Vagina (tissue), 2 donors: Measurements from ENCODE around the gene ZBTB25. TPM values are rescaled to one million over a fixed set of nuclear protein-coding genes. Genes with fewer than 3 reads are reported as not detected.

ENCODE experiments used
- DNase-seq, 2 donors: peaks; one replicate each; pipeline ENCODE4 v3.0.0-alpha.2; 2017; ENCODE audit errors: extremely low spot score in 2 of 2
- H3K27ac ChIP-seq: fragments of 200-600 bp; sonication (generic); one replicate; pipeline ENCODE4 v1.5.1; 2019
- H3K27me3 ChIP-seq: fragments of 200-600 bp; sonication (generic); one replicate; pipeline ENCODE4 v1.5.1; 2019
- H3K36me3 ChIP-seq, 2 donors: fragments of 200-600 bp; sonication (generic); one replicate each; pipeline ENCODE4 v1.5.1; 2017 to 2019
- H3K4me1 ChIP-seq: fragments of 200-600 bp; sonication (generic); one replicate; pipeline ENCODE4 v1.5.1; 2019
- H3K4me3 ChIP-seq, 2 donors: fragments of 200-600 bp; sonication (generic); 1 replicate in 1 of 2; 2 replicates in 1 of 2; pipeline ENCODE4 v1.5.1; 2016 to 2019
- H3K9me3 ChIP-seq: fragments of 200-600 bp; sonication (generic); one replicate; pipeline ENCODE4 v1.5.1; 2019
- CTCF ChIP-seq, 3 experiments: fragments of 450-650 bp in 2 of 3; fragments of 200-600 bp in 1 of 3; sonication (generic) in 1 of 3; IDR thresholded peaks; one replicate each; pipeline ENCODE4 v1.5.1; 2017 to 2019; ENCODE audit warnings: antibody characterized with exemption in 3 of 3, mild to moderate bottlenecking in 2 of 3, moderate library complexity in 2 of 3
- POLR2A ChIP-seq, 2 donors: fragments of 450-650 bp; IDR thresholded peaks; one replicate each; pipeline ENCODE4 v1.6.1; 2017; ENCODE audit warnings: antibody characterized with exemption in 2 of 2, mild to moderate bottlenecking in 2 of 2, moderate library complexity in 2 of 2
- POLR2AphosphoS5 ChIP-seq, 2 donors: sonication (generic); formaldehyde crosslinking; IDR thresholded peaks; one replicate each; pipeline ENCODE4 v1.9.0; 2017; ENCODE audit warnings: antibody characterized with exemption in 2 of 2, mild to moderate bottlenecking in 2 of 2, low read depth in 1 of 2; ENCODE audit not compliant: insufficient read depth in 1 of 2
- intact Hi-C: fragments of 100-400 bp; cut with DNase I; formaldehyde crosslinking; loops from one replicate; pipeline ENCODE4 v1.15.1; 2023
- total RNA-seq: library from RNA; depleted of rRNA; stranded (reverse); fragments of >200 nt; gene quantifications from one replicate; pipeline ENCODE4 v1.2.3, GENCODE V29; 2016

Gene ZBTB25
- total RNA-seq, 1 donor from 2014 or later, result 11.3 TPM

- Histone ChIP-seq H3K4me3 (no peak overlapping the region), H3K27me3 (no peaks in the 10 kb centered on the region), H3K9me3 (no peaks in the 10 kb centered on the region), H3K36me3 (no peaks in the 10 kb centered on the region), H3K4me1 (peaks cover 14% of the 10 kb centered on the region), H3K27ac (no peak overlapping the region)
- DNase-seq, result no peak
- TF ChIP-seq POLR2A (IDR thresholded peaks at IDR 0.05), result no peak
- no peak for TF ChIP-seq CTCF (IDR thresholded peaks at IDR 0.05)
- no peak for TF ChIP-seq POLR2AphosphoS5 (IDR thresholded peaks at IDR 0.05; ENCODE audit: insufficient read depth in 1 of 2, low read depth in 1 of 2)
- intact Hi-C loops, result no loop called here
Measured at GRCh38 chr14:64463873-64464272, 39.8 kb downstream of the ZBTB25 start.

DNA sequence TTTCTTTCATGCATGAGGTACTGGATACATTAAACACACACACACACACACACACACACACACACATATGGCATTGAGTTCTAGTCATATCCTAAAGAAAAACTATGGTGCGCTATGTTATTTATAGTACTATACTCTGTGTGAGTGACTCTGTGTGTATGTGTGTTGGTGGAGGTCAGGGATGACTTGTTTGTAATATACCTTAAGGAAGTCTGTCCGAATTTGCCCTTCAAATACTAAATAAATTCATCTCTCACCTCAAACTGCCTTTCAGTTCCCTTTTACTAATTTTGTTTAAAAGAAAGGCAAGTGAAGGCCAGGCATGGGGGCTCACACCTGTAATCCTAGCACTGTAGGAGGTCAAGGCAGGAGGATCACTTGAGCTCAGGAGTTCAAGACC, 40.4 kb downstream of the ZBTB25 start:
- H3K4me1 ChIP-seq, result peaks cover 14% of the 10 kb centered on the region
- H3K4me3 ChIP-seq, result no peak overlapping the region
- no peak for TF ChIP-seq POLR2AphosphoS5 (IDR thresholded peaks at IDR 0.05; ENCODE audit: insufficient read depth in 1 of 2, low read depth in 1 of 2)
- no peak for TF ChIP-seq CTCF (IDR thresholded peaks at IDR 0.05)
- no peak for TF ChIP-seq POLR2A (IDR thresholded peaks at IDR 0.05)
- no peak for DNase-seq
- no peaks in the 10 kb centered on the region for H3K27me3 ChIP-seq
- H3K9me3 ChIP-seq, result no peaks in the 10 kb centered on the region
- intact Hi-C loops, result no loop called here
- no peak overlapping the region for H3K27ac ChIP-seq
- peaks cover 0 to 3% of the 10 kb centered on the region in 2 donors for H3K36me3 ChIP-seq

DNA sequence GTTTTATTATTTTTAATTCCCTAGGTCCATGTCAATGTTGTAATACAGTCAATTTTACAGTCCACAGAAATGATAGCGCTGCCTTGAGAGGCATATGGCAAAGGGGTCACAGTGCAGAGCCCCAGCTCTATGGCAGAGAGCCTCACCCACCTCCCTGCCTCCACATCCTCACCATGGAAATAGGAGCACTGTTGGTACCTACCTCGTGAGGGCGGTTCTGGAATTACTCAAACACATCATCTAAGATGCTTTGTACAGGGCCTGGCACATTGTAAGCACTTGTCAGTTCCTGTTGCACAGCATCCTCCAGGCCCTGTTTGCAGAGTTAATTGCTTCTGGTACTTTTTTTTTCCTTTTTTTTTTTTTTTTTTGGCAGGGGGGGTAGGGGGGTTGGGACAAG, 42.4 kb downstream of the ZBTB25 start:
- Histone ChIP-seq H3K27ac (no peak overlapping the region), H3K4me1 (peaks cover 13% of the 10 kb centered on the region), H3K27me3 (no peaks in the 10 kb centered on the region), H3K4me3 (no peak overlapping the region), H3K9me3 (no peaks in the 10 kb centered on the region), H3K36me3 (peaks cover 0 to 3% of the 10 kb centered on the region in 2 donors)
- TF ChIP-seq POLR2AphosphoS5 (IDR thresholded peaks at IDR 0.05; ENCODE audit: insufficient read depth in 1 of 2, low read depth in 1 of 2), result no peak
- TF ChIP-seq POLR2A (IDR thresholded peaks at IDR 0.05), result no peak
- TF ChIP-seq CTCF (IDR thresholded peaks at IDR 0.05), result no peak
- intact Hi-C loops, result no loop called here
- no peak for DNase-seq

GRCh38 chr14:64459405-64460136, 44.1 kb downstream of the ZBTB25 start:
- Histone ChIP-seq H3K4me3 (no peak overlapping the region), H3K4me1 (peaks cover 3% of the 10 kb centered on the region), H3K9me3 (no peaks in the 10 kb centered on the region), H3K27ac (no peak overlapping the region), H3K27me3 (no peaks in the 10 kb centered on the region), H3K36me3 (peaks cover 0 to 8% of the 10 kb centered on the region in 2 donors)
- intact Hi-C loops, result no loop called here
- no peak for DNase-seq
- no peak for TF ChIP-seq POLR2A (IDR thresholded peaks at IDR 0.05)
- TF ChIP-seq CTCF (IDR thresholded peaks at IDR 0.05), result no peak
- TF ChIP-seq POLR2AphosphoS5 (IDR thresholded peaks at IDR 0.05; ENCODE audit: insufficient read depth in 1 of 2, low read depth in 1 of 2), result no peak

DNA sequence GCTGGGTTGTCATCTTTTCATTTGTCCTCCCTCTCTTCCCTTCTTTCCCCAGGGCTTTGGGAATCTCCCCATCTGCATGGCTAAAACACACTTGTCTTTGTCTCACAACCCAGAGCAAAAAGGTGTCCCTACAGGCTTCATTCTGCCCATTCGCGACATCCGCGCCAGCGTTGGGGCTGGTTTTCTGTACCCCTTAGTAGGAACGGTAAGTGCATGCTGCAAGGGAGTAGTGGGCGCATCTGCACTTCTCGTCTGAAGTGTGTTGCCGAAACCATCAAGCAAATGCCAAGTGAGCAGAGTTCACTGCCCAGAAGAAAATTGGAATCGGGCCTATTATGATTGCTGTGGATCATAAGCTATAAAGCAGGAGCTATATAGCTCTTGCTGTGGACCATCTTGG, 49.0 kb downstream of the ZBTB25 start:
- Histone ChIP-seq H3K27me3 (no peaks in the 10 kb centered on the region), H3K36me3 (peaks cover 0 to 28% of the 10 kb centered on the region in 2 donors), H3K4me3 (no peak overlapping the region), H3K27ac (no peak overlapping the region), H3K4me1 (no peaks in the 10 kb centered on the region), H3K9me3 (no peaks in the 10 kb centered on the region)
- intact Hi-C loops, result no loop called here
- no peak for TF ChIP-seq POLR2AphosphoS5 (IDR thresholded peaks at IDR 0.05; ENCODE audit: insufficient read depth in 1 of 2, low read depth in 1 of 2)
- no peak for TF ChIP-seq POLR2A (IDR thresholded peaks at IDR 0.05)
- no peak for TF ChIP-seq CTCF (IDR thresholded peaks at IDR 0.05)
- no peak for DNase-seq
